H1 (cell line): Measurements from ENCODE around the gene GABRB2. TPM values are rescaled to one million over a fixed set of nuclear protein-coding genes. Genes with fewer than 3 reads are reported as not detected.

Experiments
- CTCF ChIA-PET: fragments of 300-600 bp; sonication (Branson Sonifier 250); formaldehyde crosslinking; loops from one replicate; lab custom pipeline; 2021; ENCODE audit not compliant: partially characterized antibody; lab: Charles Lee
- POLR2A ChIA-PET: fragments of 300-600 bp; sonication (Branson Sonifier 250); formaldehyde crosslinking; loops from one replicate; lab custom pipeline; 2021; ENCODE audit warnings: inconsistent platforms; ENCODE audit not compliant: partially characterized antibody; lab: Charles Lee
- DNase-seq, 2 experiments: peaks; one replicate each; pipeline versions ENCODE4 v3.0.0 to v3.0.0-alpha.2; 2010 to 2022; ENCODE audit warnings: low spot score in 2 of 2, low read depth in 1 of 2, mixed read lengths in 1 of 2
- FAIRE-seq: peaks from 2 replicates; lab custom pipeline; 2011; peaks lifted over from hg19 to GRCh38; lab: Jason Lieb, UNC
- H2AFZ ChIP-seq: 2 replicates; pipeline ENCODE4 v1.8.1; 2012; ENCODE audit warnings: low read length, inconsistent platforms
- H2AK5ac ChIP-seq: 2 replicates; pipeline ENCODE4 v1.6.1; 2013; ENCODE audit warnings: low read depth, low read length
- H2BK120ac ChIP-seq: replicated peaks from 2 replicates; pipeline ENCODE3; 2013; ENCODE audit warnings: low read depth, low read length, inconsistent platforms
- H2BK12ac ChIP-seq: 2 replicates; pipeline ENCODE4 v1.6.1; 2013; ENCODE audit warnings: low read depth, low read length
- H2BK15ac ChIP-seq: 2 replicates; pipeline ENCODE4 v1.6.1; 2013; ENCODE audit warnings: low read length
- H2BK20ac ChIP-seq: 2 replicates; pipeline ENCODE4 v1.6.1; 2013; ENCODE audit warnings: low read length
- H2BK5ac ChIP-seq: 2 replicates; pipeline ENCODE4 v1.6.1; 2013; ENCODE audit warnings: low read depth, low read length
- H3K14ac ChIP-seq: 2 replicates; pipeline ENCODE4 v1.6.1; 2013; ENCODE audit warnings: inconsistent platforms; ENCODE audit not compliant: insufficient read length
- H3K18ac ChIP-seq: 2 replicates; pipeline ENCODE4 v1.6.1; 2013; ENCODE audit warnings: low read length; ENCODE audit errors: extremely low read depth
- H3K23ac ChIP-seq: 2 replicates; pipeline ENCODE4 v1.6.1; 2013; ENCODE audit warnings: inconsistent platforms; ENCODE audit not compliant: insufficient read length
- H3K23me2 ChIP-seq: 2 replicates; pipeline ENCODE4 v1.6.1; 2013; ENCODE audit warnings: low read depth, low read length
- H3K27ac ChIP-seq: 2 replicates; pipeline ENCODE4 v1.6.1; 2011; ENCODE audit warnings: low read depth, low read length, inconsistent platforms
- H3K27me3 ChIP-seq, 4 experiments: replicated peaks in 1 of 4; 1 replicate in 1 of 4; 2 replicates in 3 of 4; pipeline versions ENCODE4 v1.6.1 to v1.8.1; 2011 to 2013; ENCODE audit warnings: low read length in 3 of 4, mild to moderate bottlenecking in 3 of 4, inconsistent platforms in 2 of 4, mixed read lengths in 2 of 4, moderate library complexity in 1 of 4; ENCODE audit not compliant: control insufficient read depth in 3 of 4, insufficient read depth in 3 of 4; ENCODE audit errors: extremely low read depth in 1 of 4
- H3K36me3 ChIP-seq, 4 experiments: 2 replicates each; pipeline versions ENCODE4 v1.6.1 to v1.8.1; 2011 to 2013; ENCODE audit warnings: mild to moderate bottlenecking in 4 of 4, low read length in 3 of 4, moderate library complexity in 2 of 4, control low read depth in 1 of 4, inconsistent platforms in 1 of 4; ENCODE audit not compliant: insufficient read depth in 4 of 4, control insufficient read depth in 2 of 4
- H3K4ac ChIP-seq: replicated peaks from 2 replicates; pipeline ENCODE3; 2013; ENCODE audit warnings: low read length, low read depth, mixed read lengths, inconsistent platforms; ENCODE audit not compliant: insufficient read length
- H3K4me1 ChIP-seq, 4 experiments: replicated peaks in 1 of 4; 1 replicate in 1 of 4; 2 replicates in 3 of 4; pipeline versions ENCODE4 v1.6.1 to v1.8.1; 2011 to 2013; ENCODE audit warnings: low read length in 3 of 4, inconsistent platforms in 2 of 4, mixed read lengths in 1 of 4; ENCODE audit not compliant: insufficient read depth in 4 of 4, control insufficient read depth in 3 of 4
- H3K4me2 ChIP-seq, 2 experiments: 2 replicates each; pipeline versions ENCODE4 v1.6.1 to v1.8.1; 2011 to 2013; ENCODE audit warnings: low read depth in 2 of 2, low read length in 2 of 2, control low read depth in 1 of 2, inconsistent platforms in 1 of 2, mild to moderate bottlenecking in 1 of 2; ENCODE audit not compliant: insufficient read depth in 1 of 2
- H3K4me3 ChIP-seq, 4 experiments: fragments of 200-600, 300-600 bp in 1 of 4; sonication (generic), shearing (Covaris generic), sonication (Bioruptor Twin) in 1 of 4; 2 replicates each; pipeline versions ENCODE4 v1.5.1 to v1.8.1; 2011 to 2016; ENCODE audit warnings: low read length in 4 of 4, low read depth in 3 of 4, control low read depth in 2 of 4, inconsistent platforms in 2 of 4, mild to moderate bottlenecking in 2 of 4, mixed read lengths in 1 of 4, moderate library complexity in 1 of 4; ENCODE audit not compliant: insufficient read depth in 2 of 4; ENCODE audit errors: extremely low read depth in 1 of 4
- H3K56ac ChIP-seq: replicated peaks from 2 replicates; pipeline ENCODE3; 2013; ENCODE audit warnings: low read depth, mild to moderate bottlenecking, mixed read lengths, low read length, inconsistent platforms; ENCODE audit not compliant: insufficient read length
- H3K79me1 ChIP-seq: 2 replicates; pipeline ENCODE4 v1.6.1; 2013; ENCODE audit warnings: low read depth, low read length, control low read depth
- H3K79me2 ChIP-seq, 2 experiments: 2 replicates each; pipeline versions ENCODE4 v1.6.1 to v1.8.1; 2012 to 2013; ENCODE audit warnings: low read length in 2 of 2, mild to moderate bottlenecking in 2 of 2, inconsistent platforms in 1 of 2; ENCODE audit not compliant: insufficient read depth in 2 of 2, control insufficient read depth in 1 of 2
- H3K9ac ChIP-seq, 4 experiments: replicated peaks in 1 of 4; 1 replicate in 1 of 4; 2 replicates in 3 of 4; pipeline versions ENCODE4 v1.6.1 to v1.8.1; 2011 to 2013; ENCODE audit warnings: low read depth in 3 of 4, low read length in 3 of 4, control low read depth in 2 of 4, mild to moderate bottlenecking in 2 of 4, moderate library complexity in 2 of 4, inconsistent platforms in 1 of 4; ENCODE audit errors: extremely low read depth in 1 of 4
- H3K9me3 ChIP-seq, 2 experiments: 2 replicates each; pipeline versions ENCODE4 v1.6.1 to v1.8.1; 2012 to 2013; ENCODE audit warnings: mild to moderate bottlenecking in 2 of 2, moderate library complexity in 2 of 2, control low read depth in 1 of 2, inconsistent platforms in 1 of 2, low read depth in 1 of 2, low read length in 1 of 2, mixed read lengths in 1 of 2; ENCODE audit not compliant: insufficient read depth in 2 of 2
- H4K20me1 ChIP-seq, 2 experiments: replicated peaks in 1 of 2; 2 replicates each; pipeline versions ENCODE3 to v1.8.1; 2011 to 2013; ENCODE audit warnings: inconsistent platforms in 2 of 2, low read length in 2 of 2, mild to moderate bottlenecking in 1 of 2; ENCODE audit not compliant: insufficient read depth in 2 of 2, control insufficient read depth in 1 of 2
- H4K5ac ChIP-seq: 2 replicates; pipeline ENCODE4 v1.6.1; 2013; ENCODE audit warnings: low read length, low read depth, mixed read lengths, inconsistent platforms; ENCODE audit not compliant: insufficient read length
- H4K8ac ChIP-seq: 2 replicates; pipeline ENCODE4 v1.8.0; 2013; ENCODE audit warnings: mild to moderate bottlenecking, moderate library complexity, low read length, inconsistent platforms; ENCODE audit not compliant: insufficient read depth; ENCODE audit errors: extremely low read depth
- H4K91ac ChIP-seq: replicated peaks from 2 replicates; pipeline ENCODE3; 2013; ENCODE audit warnings: low read length, mixed read lengths, inconsistent platforms; ENCODE audit not compliant: insufficient read length
- BCL11A ChIP-seq, 2 experiments: IDR thresholded peaks; one replicate each; pipeline ENCODE4 v1.6.1; 2011; ENCODE audit warnings: low read depth in 2 of 2, low read length in 2 of 2, mild to moderate bottlenecking in 2 of 2
- BRCA1 ChIP-seq: IDR thresholded peaks from 2 replicates; pipeline ENCODE4 v1.6.1; 2012; ENCODE audit warnings: low read depth, low read length, improper control_type of control experiment
- CHD1 ChIP-seq: IDR thresholded peaks from 2 replicates; pipeline ENCODE4 v1.6.1; 2012; ENCODE audit warnings: low read depth, low read length, improper control_type of control experiment
- CREB1 ChIP-seq: IDR thresholded peaks from 2 replicates; pipeline ENCODE4 v1.6.1; 2012; ENCODE audit warnings: inconsistent platforms
- EGR1 ChIP-seq: IDR thresholded peaks from 2 replicates; pipeline ENCODE4 v1.6.1; 2011; ENCODE audit warnings: low read depth, low read length, borderline replicate concordance
- EP300 ChIP-seq, 2 experiments: IDR thresholded peaks; 1 replicate in 1 of 2; 2 replicates in 1 of 2; pipeline ENCODE4 v1.6.1; 2011 to 2012; ENCODE audit warnings: low read depth in 2 of 2, low read length in 2 of 2, mild to moderate bottlenecking in 2 of 2, borderline replicate concordance in 1 of 2, inconsistent platforms in 1 of 2, moderate library complexity in 1 of 2
- KDM1A ChIP-seq: fragments of 200-600, 300-600 bp; sonication (generic); IDR thresholded peaks from 2 replicates; pipeline ENCODE4 v1.7.1; 2016; ENCODE audit warnings: mild to moderate bottlenecking, low read length, borderline replicate concordance
- KDM5A ChIP-seq: fragments of 200-600 bp; IDR thresholded peaks from 2 replicates; pipeline ENCODE4 v1.7.1; 2012; ENCODE audit warnings: mild to moderate bottlenecking, low read length, inconsistent platforms, mixed read lengths
- NANOG ChIP-seq: IDR thresholded peaks from 2 replicates; pipeline ENCODE4 v1.6.1; 2011; ENCODE audit warnings: low read length, low read depth, mild to moderate bottlenecking, inconsistent platforms; ENCODE audit not compliant: insufficient read depth, poor library complexity, severe bottlenecking
- NRF1 ChIP-seq: IDR thresholded peaks from 2 replicates; pipeline ENCODE4 v1.6.1; 2011; ENCODE audit warnings: mild to moderate bottlenecking, low read depth, low read length, improper control_type of control experiment
- POLR2AphosphoS5 ChIP-seq: IDR thresholded peaks from 2 replicates; pipeline ENCODE4 v1.6.1; 2011; ENCODE audit warnings: low read depth, low read length
- RAD21 ChIP-seq, 2 experiments: IDR thresholded peaks in 1 of 2; conservative IDR thresholded peaks in 1 of 2; 2 replicates each; pipeline ENCODE4 v1.6.1; 2011; ENCODE audit warnings: low read depth in 2 of 2, low read length in 2 of 2, improper control_type of control experiment in 1 of 2, inconsistent platforms in 1 of 2, mild to moderate bottlenecking in 1 of 2, moderate library complexity in 1 of 2
- SAP30 ChIP-seq: fragments of 300-600 bp; sonication (generic); IDR thresholded peaks from 2 replicates; pipeline ENCODE4 v1.7.1; 2012; ENCODE audit warnings: low read length, moderate library complexity, mild to moderate bottlenecking, inconsistent platforms; ENCODE audit not compliant: insufficient read depth, insufficient replicate concordance
- WGBS, 2 experiments: shearing (Covaris generic) in 1 of 2; methylation state at CpG; one replicate each; pipeline versions ENCODE4 v1.1.6 to v1.1.7; 2013 to 2015; ENCODE audit warnings: low lambda C conversion rate in 2 of 2, mixed read lengths in 2 of 2, inconsistent platforms in 1 of 2, low coverage in 1 of 2, missing lambda C conversion rate in 1 of 2; ENCODE audit not compliant: insufficient replicate concordance in 2 of 2, insufficient coverage in 1 of 2, insufficient read length in 1 of 2; ENCODE audit errors: extremely low coverage in 1 of 2, missing lambda C conversion rate in 1 of 2; 5-methylcytosine and 5-hydroxymethylcytosine counted together
- polyA plus RNA-seq, 7 experiments: library from polyadenylated mRNA; depleted of rRNA in 3 of 7; stranded (reverse) in 5 of 7; unstranded in 2 of 7; fragments of >200 nt in 5 of 7; fragments of 200-250 nt in 2 of 7; gene quantifications; 1 replicate in 5 of 7; 2 replicates in 1 of 7; 4 replicates in 1 of 7; pipeline versions ENCODE4 v1.2.1 to v1.2.3, GENCODE V29; 2011 to 2013; ENCODE audit warnings: missing spikeins in 2 of 7, mixed read lengths in 2 of 7
- total RNA-seq: library from RNA; stranded (reverse); fragmentation: NEBNext Ultra II Directional; extraction: Animal tissue kit (Norgen Biotek cat#: 25700); gene quantifications from 2 replicates; pipeline ENCODE4 v1.2.1, GENCODE V29; 2021
- TF ChIP-seq, protein P1 (sequence below): IDR thresholded peaks from 2 replicates; pipeline ENCODE4 v1.6.1; 2012; ENCODE audit warnings: inconsistent platforms

The GABRB2 gene
- total and polyA plus RNA-seq, 2 of the 8 experiments (the other 6 are each of a cell fraction or from before 2014, with no cell fraction given) = 0.54 to 1.9 TPM

DNA sequence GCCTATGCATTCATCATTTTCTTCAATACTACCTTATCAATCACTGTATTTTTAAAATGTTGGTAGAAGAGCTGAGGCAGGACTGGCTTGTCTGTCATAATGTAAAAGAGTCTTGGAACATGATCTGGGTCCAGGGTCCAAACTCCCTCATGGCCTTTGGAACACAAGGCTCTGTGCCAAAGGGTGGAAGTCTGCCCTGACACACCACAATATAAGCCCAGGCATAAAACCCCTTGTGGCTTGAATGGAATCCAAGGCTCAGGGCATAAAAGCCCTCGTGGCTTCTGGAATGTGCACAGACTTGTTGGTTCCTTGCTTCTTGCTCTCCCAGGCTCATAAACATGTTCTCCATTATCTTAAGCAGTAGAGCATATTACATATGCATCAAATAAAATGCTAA lies 48.0 kb downstream of the GABRB2 start:
- H3K9ac ChIP-seq = no peak overlapping the region
- H2AFZ ChIP-seq = no peak overlapping the region
- H2BK20ac ChIP-seq = no peak overlapping the region
- no peak overlapping the region for H4K5ac ChIP-seq
- H4K91ac ChIP-seq = no peak overlapping the region
- CTCF ChIA-PET = interaction anchor here (0.5 kb wide), 1 partner anchor 405 kb away, joined by 3 read pairs; no protein-coding TSS in a partner anchor
- H3K79me1 ChIP-seq = no peaks in the 10 kb centered on the region
- no peaks in the 10 kb centered on the region for H3K23me2 ChIP-seq
- no peak overlapping the region for H2BK5ac ChIP-seq
- H4K8ac ChIP-seq = no peak overlapping the region
- H2AK5ac ChIP-seq = no peak overlapping the region
- H3K27me3 ChIP-seq = no peaks in the 10 kb centered on the region
- POLR2A ChIA-PET = no interaction called here
- no peak overlapping the region for H3K56ac ChIP-seq
- no peak for DNase-seq
- no peak overlapping the region for H2BK12ac ChIP-seq
- no peak overlapping the region for H3K4me2 ChIP-seq
- H3K79me2 ChIP-seq = no peaks in the 10 kb centered on the region
- H3K14ac ChIP-seq = no peak overlapping the region
- peaks cover 11 to 12% of the 10 kb centered on the region in 2 experiments; a peak in 3 of 4 replicates for H3K9me3 ChIP-seq
- H3K4ac ChIP-seq = no peak overlapping the region
- H2BK15ac ChIP-seq = no peak overlapping the region
- H4K20me1 ChIP-seq = no peaks in the 10 kb centered on the region
- H2BK120ac ChIP-seq = no peak overlapping the region
- FAIRE-seq = no peak
- 100% methylated on average over 1 of the region's 1 CpG; no CpG with 5 or more reads in 1 of the 2 experiments for WGBS, 2 experiments
- H3K27ac ChIP-seq = no peak overlapping the region
- H3K36me3 ChIP-seq = peaks cover 0 to 3% (median 0%) of the 10 kb centered on the region in 4 experiments; a peak in 1 of 8 replicates
- H3K4me1 ChIP-seq = no peaks in the 10 kb centered on the region
- no peak overlapping the region for H3K23ac ChIP-seq
- H3K4me3 ChIP-seq = no peak overlapping the region
- H3K18ac ChIP-seq = no peak overlapping the region
- TF ChIP-seq CHD1 (no peak), KDM5A (no peak), EGR1 (no peak), NRF1 (no peak), EP300 (IDR thresholded peaks at IDR 0.05; ENCODE audit: borderline replicate concordance in 1 of 2, low read depth in 2 of 2, low read length in 2 of 2) (no peak), KDM1A (no peak), POLR2AphosphoS5 (no peak), NANOG (no peak), BRCA1 (no peak), RAD21 (IDR thresholded peaks at IDR 0.05 in 1 of 2, conservative IDR thresholded peaks at IDR 0.05 in 1 of 2; ENCODE audit: low read depth in 2 of 2, low read length in 2 of 2) (no peak), BCL11A (IDR thresholded peaks at IDR 0.05; ENCODE audit: low read depth in 2 of 2, low read length in 2 of 2) (no peak), SAP30 (no peak), CREB1 (no peak)
- TF ChIP-seq, protein P1, sequence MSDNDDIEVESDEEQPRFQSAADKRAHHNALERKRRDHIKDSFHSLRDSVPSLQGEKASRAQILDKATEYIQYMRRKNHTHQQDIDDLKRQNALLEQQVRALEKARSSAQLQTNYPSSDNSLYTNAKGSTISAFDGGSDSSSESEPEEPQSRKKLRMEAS = no peak
